ENCODE results near the gene OVCH2. TPM values are rescaled to one million over a fixed set of nuclear protein-coding genes. Genes with fewer than 3 reads are reported as not detected.
"Not testable (repeated sequence)": the region's sequence is repeated elsewhere in the genome, so short reads cannot be mapped to it uniquely, and the experiment has no call there.

OVCH2 gene
- total RNA-seq, 1 donor from 2014 or later, result not detected

DNA sequence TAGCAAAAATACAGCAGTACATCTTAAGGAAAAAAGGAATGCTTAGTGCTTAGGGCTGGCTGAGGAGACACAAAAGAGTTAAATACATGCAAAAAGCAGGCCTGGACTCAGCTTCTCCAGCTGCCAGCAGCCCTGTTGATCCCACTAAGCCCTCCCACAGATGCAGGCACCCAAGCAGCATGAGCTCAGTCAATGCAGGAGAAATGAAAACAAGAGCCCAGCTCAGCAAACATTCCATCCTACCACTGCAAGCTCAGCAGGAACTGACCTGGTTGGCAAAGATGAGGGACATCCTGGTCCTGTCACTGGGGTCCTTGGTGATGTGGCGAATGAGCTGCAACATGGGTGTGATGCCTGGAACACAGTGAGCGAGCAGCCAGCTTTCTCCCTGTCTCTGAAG is 38.8 kb downstream of the OVCH2 start:
- peak overlapping the region; percentile 54 for H3K27ac Mint-ChIP-seq (ENCODE audit: unreplicated experiment)
- H3K4me1 Mint-ChIP-seq (ENCODE audit: unreplicated experiment), result peaks cover 41% of the 10 kb centered on the region
- peaks cover 15% of the 10 kb centered on the region for H3K36me3 Mint-ChIP-seq (ENCODE audit: unreplicated experiment)
- peak overlapping the region; percentile 6 for H3K4me3 Mint-ChIP-seq (ENCODE audit: unreplicated experiment)
- no peaks in the 10 kb centered on the region for H3K9me3 Mint-ChIP-seq (ENCODE audit: unreplicated experiment)
- TF ChIP-seq, protein P1, sequence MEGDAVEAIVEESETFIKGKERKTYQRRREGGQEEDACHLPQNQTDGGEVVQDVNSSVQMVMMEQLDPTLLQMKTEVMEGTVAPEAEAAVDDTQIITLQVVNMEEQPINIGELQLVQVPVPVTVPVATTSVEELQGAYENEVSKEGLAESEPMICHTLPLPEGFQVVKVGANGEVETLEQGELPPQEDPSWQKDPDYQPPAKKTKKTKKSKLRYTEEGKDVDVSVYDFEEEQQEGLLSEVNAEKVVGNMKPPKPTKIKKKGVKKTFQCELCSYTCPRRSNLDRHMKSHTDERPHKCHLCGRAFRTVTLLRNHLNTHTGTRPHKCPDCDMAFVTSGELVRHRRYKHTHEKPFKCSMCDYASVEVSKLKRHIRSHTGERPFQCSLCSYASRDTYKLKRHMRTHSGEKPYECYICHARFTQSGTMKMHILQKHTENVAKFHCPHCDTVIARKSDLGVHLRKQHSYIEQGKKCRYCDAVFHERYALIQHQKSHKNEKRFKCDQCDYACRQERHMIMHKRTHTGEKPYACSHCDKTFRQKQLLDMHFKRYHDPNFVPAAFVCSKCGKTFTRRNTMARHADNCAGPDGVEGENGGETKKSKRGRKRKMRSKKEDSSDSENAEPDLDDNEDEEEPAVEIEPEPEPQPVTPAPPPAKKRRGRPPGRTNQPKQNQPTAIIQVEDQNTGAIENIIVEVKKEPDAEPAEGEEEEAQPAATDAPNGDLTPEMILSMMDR (IDR thresholded peaks at IDR 0.05), result no peak
- no peaks in the 10 kb centered on the region for H3K27me3 Mint-ChIP-seq (ENCODE audit: unreplicated experiment)
- DNase-seq (ENCODE audit: extremely low spot score, unreplicated experiment), result peak; percentile 53

DNA sequence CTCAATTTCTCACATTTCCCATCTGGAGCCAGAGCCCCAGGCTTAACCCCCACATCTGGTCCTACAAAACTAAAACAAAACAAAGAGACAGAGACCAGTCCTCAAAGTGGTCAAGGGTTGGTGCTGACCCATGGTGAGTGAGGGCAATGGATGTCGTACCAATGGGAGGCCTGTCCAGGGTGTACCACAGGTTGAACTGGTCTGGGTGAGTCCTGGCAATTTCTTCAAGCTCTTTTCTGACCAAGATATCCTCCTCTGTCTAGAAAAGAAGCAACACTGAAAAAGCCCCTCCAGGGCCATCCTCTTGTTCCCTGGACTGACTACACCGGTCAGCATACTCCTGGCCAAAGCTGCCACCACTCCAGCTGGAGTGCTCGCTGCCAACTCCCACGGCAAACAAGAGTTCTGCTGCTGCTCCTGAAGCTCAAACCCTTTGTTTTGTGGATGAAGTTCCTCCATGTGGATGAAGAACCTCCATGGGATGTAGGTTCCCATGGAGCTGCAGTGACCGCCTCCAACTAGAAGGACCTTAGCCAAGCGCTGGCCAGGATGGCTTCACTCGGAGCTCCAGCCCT is 39.9 kb downstream of the OVCH2 start:
- Mint-ChIP-seq H3K4me3 (ENCODE audit: unreplicated experiment) (no peak overlapping the region), H3K27ac (ENCODE audit: unreplicated experiment) (peak overlapping the region; percentile 27), H3K9me3 (ENCODE audit: unreplicated experiment) (no peaks in the 10 kb centered on the region), H3K4me1 (ENCODE audit: unreplicated experiment) (peaks cover 38% of the 10 kb centered on the region), H3K27me3 (ENCODE audit: unreplicated experiment) (no peaks in the 10 kb centered on the region), H3K36me3 (ENCODE audit: unreplicated experiment) (peaks cover 16% of the 10 kb centered on the region)
- DNase-seq (ENCODE audit: extremely low spot score, unreplicated experiment), result no peak
- TF ChIP-seq, protein P1 (IDR thresholded peaks at IDR 0.05), result no peak

DNA sequence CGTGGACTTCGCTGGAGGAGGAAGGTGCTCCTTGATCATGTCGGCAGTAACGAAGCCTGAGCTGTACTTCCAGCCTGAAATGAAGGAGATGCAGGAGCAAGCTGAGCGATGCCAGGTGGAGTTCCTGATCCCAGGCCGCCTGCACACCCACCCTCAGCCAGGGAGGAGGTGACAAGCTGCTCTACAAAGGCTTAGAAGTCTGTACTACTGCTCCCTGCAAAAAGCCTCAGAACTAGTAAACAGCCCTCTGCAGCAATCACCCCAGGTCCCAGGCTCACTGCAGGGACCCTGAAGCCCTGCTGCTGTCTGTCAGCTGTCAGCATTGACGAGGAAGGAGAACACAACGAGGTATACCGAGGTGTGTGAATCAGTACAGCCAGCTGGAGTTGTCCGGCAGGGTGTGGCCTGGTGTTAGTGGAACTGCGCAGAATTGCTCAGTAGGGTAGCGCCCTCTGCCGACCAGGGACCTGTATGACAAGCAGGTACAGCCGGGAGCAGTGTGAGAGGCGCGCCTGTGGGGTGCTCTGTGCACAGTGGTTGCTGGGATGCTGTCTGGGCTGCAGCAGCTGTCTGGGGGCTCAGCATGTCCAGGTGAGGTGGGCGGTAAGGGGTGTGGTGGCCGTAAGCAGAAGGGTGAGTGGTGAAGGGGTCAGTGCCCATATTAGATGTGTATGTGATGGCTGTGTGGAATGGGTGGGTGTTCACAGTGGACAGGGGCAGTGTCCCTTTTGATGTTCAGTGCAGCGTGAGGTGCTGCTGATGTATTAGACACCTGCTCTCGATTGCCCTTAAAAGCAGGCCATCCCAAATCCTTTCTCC is 40.6 kb downstream of the OVCH2 start:
- Mint-ChIP-seq H3K36me3 (ENCODE audit: unreplicated experiment) (peaks cover 18% of the 10 kb centered on the region), H3K4me1 (ENCODE audit: unreplicated experiment) (peaks cover 38% of the 10 kb centered on the region), H3K9me3 (ENCODE audit: unreplicated experiment) (no peaks in the 10 kb centered on the region), H3K27ac (ENCODE audit: unreplicated experiment) (no peak overlapping the region), H3K4me3 (ENCODE audit: unreplicated experiment) (no peak overlapping the region), H3K27me3 (ENCODE audit: unreplicated experiment) (no peaks in the 10 kb centered on the region)
- DNase-seq (ENCODE audit: extremely low spot score, unreplicated experiment), result no peak
- TF ChIP-seq, protein P1 (IDR thresholded peaks at IDR 0.05), result peak; percentile 84

DNA sequence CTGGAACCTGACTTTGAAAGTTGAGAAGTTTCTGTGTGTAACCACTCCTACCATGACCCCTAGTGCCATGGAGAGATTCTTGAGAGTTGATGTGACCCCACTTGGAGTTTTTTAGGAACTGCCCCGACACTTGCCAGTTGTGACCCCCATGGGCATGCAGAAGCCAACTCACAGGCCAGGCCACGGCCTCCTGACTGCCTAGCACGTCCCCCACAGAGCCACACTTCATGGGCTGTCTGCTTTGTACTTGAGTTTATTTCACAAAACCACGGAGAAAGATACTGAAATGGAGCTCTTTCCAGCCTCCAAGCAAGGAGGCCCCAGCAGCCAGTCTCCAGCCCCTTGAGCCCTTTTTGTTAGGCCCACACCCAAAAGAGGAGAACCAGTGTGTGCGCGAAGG is 41.4 kb downstream of the OVCH2 start:
- Mint-ChIP-seq H3K4me1 (ENCODE audit: unreplicated experiment) (peaks cover 38% of the 10 kb centered on the region), H3K27ac (ENCODE audit: unreplicated experiment) (no peak overlapping the region), H3K9me3 (ENCODE audit: unreplicated experiment) (no peaks in the 10 kb centered on the region), H3K27me3 (ENCODE audit: unreplicated experiment) (no peaks in the 10 kb centered on the region), H3K4me3 (ENCODE audit: unreplicated experiment) (no peak overlapping the region), H3K36me3 (ENCODE audit: unreplicated experiment) (peaks cover 18% of the 10 kb centered on the region)
- DNase-seq (ENCODE audit: extremely low spot score, unreplicated experiment), result peak; percentile 63
- TF ChIP-seq, protein P1 (IDR thresholded peaks at IDR 0.05), result no peak

DNA sequence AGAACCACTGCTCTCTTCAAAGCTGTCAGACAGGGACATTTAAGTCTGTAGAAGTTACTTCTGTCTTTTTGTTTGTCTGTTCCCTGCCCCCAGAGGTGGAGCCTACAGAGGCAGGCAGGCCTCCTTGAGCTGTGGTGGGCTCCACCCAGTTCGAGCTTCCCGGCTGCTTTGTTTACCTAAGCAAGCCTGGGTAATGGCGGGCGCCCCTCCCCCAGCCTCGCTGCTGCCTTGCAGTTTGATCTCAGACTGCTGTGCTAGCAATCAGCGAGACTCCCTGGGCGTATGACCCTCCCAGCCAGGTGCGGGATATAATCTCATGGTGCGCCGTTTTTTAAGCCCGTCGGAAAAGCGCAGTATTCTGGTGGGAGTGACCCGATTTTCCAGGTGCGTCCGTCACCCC is 42.7 kb downstream of the OVCH2 start:
- not testable (repeated sequence) for H3K27ac Mint-ChIP-seq (ENCODE audit: unreplicated experiment); DNase-seq (ENCODE audit: extremely low spot score, unreplicated experiment); H3K9me3 Mint-ChIP-seq (ENCODE audit: unreplicated experiment); H3K4me3 Mint-ChIP-seq (ENCODE audit: unreplicated experiment); H3K27me3 Mint-ChIP-seq (ENCODE audit: unreplicated experiment)
- Mint-ChIP-seq H3K36me3 (ENCODE audit: unreplicated experiment) (peaks cover 16% of the 10 kb centered on the region), H3K4me1 (ENCODE audit: unreplicated experiment) (peaks cover 36% of the 10 kb centered on the region)
